ENCODE measurements around the gene CUEDC1.

- TF ChIP-seq, protein P1, sequence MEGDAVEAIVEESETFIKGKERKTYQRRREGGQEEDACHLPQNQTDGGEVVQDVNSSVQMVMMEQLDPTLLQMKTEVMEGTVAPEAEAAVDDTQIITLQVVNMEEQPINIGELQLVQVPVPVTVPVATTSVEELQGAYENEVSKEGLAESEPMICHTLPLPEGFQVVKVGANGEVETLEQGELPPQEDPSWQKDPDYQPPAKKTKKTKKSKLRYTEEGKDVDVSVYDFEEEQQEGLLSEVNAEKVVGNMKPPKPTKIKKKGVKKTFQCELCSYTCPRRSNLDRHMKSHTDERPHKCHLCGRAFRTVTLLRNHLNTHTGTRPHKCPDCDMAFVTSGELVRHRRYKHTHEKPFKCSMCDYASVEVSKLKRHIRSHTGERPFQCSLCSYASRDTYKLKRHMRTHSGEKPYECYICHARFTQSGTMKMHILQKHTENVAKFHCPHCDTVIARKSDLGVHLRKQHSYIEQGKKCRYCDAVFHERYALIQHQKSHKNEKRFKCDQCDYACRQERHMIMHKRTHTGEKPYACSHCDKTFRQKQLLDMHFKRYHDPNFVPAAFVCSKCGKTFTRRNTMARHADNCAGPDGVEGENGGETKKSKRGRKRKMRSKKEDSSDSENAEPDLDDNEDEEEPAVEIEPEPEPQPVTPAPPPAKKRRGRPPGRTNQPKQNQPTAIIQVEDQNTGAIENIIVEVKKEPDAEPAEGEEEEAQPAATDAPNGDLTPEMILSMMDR (conservative IDR thresholded peaks at IDR 0.05; ENCODE audit: low read depth, low read length) = no peak
- no peak for TF ChIP-seq EZH2 (IDR thresholded peaks at IDR 0.05; ENCODE audit: borderline replicate concordance, low read depth, low read length, poor library complexity, severe bottlenecking)
These were observed 27.4 kb upstream of the CUEDC1 start for GRCh38 chr17:57982452-57983170.
